Activated T-helper 1 cell treated with Interleukin-2 at 50 U/mL for 16 hours (primary cell): Measurements from ENCODE around the gene GLIS1.

Experiments
- DNase-seq: peaks from one replicate; pipeline ENCODE4 v3.0.0-alpha.2; 2020; ENCODE audit warnings: low read depth

GLIS1 gene

GRCh38 chr1:53579221-53580008 lies 159.5 kb downstream of the GLIS1 start:
- no peak for DNase-seq

- no peak for DNase-seq
Observed at GRCh38 chr1:53578358-53578757, 160.6 kb downstream of the GLIS1 start.

GRCh38 chr1:53577761-53578100 lies 161.2 kb downstream of the GLIS1 start:
- DNase-seq, result no peak

DNA sequence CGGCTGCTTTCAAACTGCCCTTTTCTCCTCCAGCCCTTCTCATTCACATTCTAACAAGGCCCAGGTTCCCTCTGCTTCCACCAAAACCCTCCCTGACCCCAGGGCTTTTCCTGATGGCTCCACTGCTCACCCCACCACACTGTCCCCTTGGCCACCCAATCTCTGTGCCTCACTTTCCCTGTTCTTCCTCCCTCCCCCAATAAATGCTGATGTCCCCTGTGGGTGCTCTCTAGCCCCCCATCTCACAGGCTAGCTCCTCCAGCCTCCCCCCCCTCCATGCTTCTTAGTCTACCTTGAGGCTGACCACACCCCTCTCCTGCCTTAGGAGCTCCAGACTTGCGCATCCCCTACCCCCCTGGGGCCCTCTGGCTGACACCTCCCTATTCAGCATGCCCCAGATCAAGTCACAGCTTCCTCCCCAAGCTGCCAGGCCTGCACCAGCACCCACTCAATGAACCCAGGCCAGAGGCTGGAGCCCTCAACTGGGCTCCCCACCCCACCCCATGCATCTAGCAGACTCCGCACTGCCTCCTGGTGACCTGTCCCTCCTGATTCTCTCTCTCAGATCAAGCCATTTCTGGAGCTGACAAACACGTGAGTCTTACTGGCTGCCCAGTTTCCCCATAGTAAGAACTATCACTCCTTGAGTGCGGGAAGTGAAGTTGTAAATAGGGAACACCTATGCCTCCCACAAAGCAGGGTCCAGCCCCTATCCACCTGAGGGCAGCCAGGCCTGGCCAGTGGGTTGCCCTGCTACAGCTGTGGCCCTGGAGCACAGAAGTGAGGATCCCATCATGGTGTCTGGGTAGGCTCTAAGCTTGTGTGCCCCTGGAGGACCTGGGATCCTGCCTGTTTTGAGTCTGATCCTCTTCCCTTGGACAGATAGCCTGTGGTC lies 161.9 kb downstream of the GLIS1 start:
- DNase-seq, result no peak

DNA sequence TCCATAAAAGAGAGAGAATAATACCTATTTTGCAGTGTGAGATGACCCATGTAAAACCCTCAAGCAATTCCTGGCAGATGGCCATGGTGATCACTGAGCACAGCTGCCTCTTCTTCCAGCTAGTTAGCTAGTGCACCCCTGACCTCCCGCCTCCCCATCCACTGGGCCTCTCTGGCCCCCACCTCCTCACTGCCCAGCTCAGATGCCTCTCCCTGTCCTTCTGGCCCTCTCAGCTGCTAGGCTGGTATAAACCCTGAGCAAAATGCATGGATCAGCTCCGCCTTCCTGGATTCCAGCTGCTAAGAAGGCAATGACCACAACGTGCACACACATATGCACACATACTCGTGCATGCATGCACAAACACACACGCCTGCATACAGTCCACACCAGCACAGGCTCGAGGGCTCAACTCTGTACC lies 162.6 kb downstream of the GLIS1 start:
- no peak for DNase-seq

GRCh38 chr1:53575955-53576320 lies 163.0 kb downstream of the GLIS1 start:
- DNase-seq, result no peak

GRCh38 chr1:53575141-53575954 lies 163.6 kb downstream of the GLIS1 start:
- no peak for DNase-seq

- DNase-seq, result no peak
Observed at GRCh38 chr1:53574621-53575020, 164.3 kb downstream of the GLIS1 start.

- DNase-seq, result no peak
Observed at GRCh38 chr1:53573931-53574330, 165.0 kb downstream of the GLIS1 start.

DNA sequence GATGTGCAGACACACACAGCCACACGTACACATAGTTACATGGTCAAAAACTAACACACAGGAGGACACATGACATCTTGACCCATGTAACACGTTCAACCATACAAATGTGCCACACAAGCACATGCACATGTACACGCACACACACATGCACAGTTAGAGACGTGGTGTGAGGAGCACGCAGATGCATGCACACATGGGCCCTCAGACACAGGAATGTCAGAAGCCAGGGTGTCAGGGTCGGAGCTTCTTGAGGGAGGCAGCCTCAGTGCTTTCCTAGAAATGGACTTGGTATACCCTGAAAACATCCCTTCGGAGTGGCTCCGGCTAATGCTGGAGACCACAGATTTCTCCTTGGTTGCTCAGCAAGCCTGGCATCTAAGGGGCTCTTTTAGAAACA lies 165.4 kb downstream of the GLIS1 start:
- DNase-seq, result no peak

- no peak for DNase-seq
Observed at GRCh38 chr1:53572815-53573173, 166.2 kb downstream of the GLIS1 start.

DNA sequence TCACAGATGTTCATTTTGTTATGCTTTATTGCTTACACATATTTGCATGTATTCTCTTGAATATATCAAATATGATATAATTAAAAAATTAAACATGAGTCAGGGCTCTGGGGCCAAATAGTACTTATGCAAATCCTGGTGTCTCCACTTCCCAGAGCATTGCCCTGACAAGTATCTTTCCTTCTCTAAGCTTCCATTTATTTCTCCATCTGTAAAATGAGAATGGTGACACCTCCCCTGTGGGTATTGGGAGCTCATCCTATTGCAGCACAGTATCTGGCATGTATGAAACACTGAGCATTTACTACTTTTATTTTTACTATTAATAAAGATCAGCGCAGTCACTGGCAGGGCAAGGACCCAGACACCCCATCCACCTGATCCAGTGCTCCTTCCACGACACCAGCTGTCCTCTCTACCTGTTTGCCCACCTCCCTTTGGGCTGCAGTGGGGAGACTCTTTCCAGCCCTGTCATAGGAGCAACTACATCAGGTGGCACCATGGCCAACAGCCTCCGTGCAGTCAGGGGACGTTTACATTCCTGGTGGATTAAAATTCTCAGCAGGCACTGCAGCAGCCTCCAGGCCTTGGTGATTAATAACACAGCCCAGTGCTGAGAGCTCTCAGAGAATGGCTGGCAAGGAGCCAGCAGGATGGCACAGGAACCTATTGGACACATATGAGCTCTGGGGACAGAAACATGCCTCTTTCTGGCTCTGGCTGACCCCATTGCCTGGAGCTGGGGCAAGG lies 166.7 kb downstream of the GLIS1 start:
- DNase-seq, result no peak

DNA sequence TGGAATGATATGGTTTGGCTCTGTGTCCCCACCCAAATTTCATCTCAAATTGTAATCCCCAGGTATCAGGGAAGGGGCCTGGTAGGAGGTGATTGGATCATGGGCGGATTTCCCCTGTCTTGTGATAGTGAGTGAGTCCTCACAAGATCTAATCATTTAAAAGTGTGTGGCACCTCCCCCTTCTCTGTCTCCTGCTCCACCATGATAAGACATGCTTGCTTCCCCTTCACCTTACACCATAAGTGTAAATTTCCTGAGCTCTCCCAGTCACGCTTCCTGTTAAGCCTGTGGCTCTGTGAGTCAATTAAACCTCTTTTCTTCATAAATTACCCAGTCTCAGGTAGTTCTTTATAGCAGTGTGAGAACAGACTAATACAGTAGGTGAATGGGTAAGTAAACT lies 170.4 kb downstream of the GLIS1 start:
- DNase-seq, result no peak

DNA sequence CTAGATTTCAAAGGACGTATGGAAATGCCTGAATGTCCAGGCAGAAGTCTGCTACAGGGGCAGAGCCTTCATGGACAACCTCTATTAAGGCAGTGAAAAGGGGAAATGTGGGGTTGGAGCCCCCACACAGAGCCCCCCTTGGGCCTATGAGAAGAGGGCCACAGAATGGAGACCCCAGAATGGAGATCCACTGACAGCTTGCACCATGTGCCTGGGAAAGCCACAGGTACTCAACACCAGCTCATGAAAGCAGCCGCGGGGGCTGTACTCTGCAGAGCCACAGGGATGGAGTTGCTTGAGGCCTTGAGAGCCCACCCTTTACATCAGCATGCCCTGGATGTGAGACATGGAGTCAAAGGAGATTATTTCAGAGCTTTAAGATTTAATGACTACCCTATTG lies 171.1 kb downstream of the GLIS1 start:
- no peak for DNase-seq

GRCh38 chr1:53567450-53567849 lies 171.5 kb downstream of the GLIS1 start:
- no peak for DNase-seq

DNA sequence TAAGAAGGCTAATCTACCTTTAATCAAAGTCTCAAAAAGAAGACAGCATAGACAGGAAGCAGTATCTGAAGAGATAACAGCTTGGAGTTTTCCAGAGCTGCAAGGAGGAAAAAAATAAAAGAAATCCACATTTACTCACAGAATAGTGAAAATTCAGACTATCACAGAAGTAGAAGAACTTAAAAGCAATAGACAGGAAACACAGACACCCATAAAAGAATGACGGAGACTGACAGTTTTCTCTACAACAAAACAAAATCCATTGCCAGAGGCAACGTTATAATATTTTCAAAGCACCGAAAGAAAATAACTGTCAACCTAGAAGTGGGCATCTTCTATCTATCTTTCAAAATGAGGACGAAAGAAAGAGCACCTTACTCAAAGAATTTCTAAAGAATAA lies 175.4 kb downstream of the GLIS1 start:
- no peak for DNase-seq

- DNase-seq, result no peak
Observed at GRCh38 chr1:53562981-53563379, 176.0 kb downstream of the GLIS1 start.

DNA sequence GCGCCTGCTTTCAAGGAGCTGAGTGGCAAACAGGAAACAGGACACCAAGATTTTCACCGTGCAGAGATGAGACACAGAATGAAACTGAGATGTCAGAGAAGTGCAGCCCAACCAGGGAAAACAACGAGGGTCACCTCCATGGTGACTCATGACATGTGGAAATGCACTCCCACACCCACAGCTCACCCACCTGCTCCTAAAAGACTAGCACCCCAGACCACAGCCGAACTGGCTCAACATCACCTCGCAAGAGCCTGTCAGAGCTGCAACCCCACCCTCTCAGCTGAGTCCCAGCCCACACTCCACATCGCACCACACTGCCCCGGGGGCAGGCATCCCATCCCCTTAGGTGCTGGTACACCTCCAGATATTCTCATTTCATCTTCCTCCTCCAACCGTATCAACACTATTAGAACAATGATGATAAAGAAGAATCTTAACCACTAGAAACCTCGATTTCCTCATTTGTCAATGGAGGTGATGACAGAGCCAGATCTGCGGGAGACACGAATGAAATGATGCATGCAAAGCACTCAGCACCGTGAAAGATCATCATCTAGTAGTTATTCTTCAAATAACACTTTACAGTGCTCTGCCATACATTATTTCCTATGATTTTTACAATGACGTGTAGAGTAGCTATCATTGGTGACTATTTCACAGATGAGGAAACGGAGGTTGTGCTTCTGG lies 176.5 kb downstream of the GLIS1 start:
- no peak for DNase-seq

DNA sequence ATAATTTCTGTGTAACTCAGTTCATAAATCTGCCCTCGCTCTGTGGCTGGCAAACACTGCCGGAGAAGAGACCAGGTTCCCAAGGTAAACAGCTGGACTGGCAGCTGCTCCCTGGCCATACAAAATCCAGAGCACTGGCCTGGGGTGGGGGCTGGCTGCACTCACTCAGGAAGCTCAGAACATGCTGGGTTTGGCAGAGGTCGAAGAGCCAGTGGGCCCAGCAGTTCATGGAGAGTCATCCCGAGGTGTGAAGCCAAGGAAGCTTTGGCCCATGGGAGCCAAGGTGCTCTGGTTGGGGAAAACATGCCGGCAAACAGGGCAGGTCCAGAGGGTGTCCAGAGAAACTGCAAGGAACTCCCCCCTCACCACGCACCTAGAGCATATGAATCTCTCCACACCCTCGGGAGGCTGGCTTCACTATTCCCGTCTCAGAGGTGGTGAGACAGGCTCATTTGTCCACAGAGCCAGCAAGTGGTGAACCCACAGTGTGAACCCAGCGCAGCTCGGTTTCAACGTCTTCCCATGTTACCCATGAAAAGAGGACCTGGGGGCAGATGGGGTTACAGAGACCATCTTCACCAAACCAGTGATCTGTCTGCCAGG lies 177.4 kb downstream of the GLIS1 start:
- no peak for DNase-seq

GRCh38 chr1:53560581-53561502 lies 178.1 kb downstream of the GLIS1 start:
- no peak for DNase-seq
